A673 (cell line): Measurements from ENCODE around the gene HRK. TPM values are rescaled to one million over a fixed set of nuclear protein-coding genes. Genes with fewer than 3 reads are reported as not detected.

Experiments
- BruUV-seq: library from RNA; stranded (reverse); fragments of 400-500 nt; replicated peaks from 2 replicates; lab custom pipeline; 2021; lab: Mats Ljungman, UMichigan
- CTCF ChIA-PET: fragments of 300-600 bp; sonication (Branson Sonifier 250); formaldehyde crosslinking; loops from one replicate; lab custom pipeline; 2022; ENCODE audit warnings: antibody characterized with exemption; lab: Charles Lee
- POLR2A ChIA-PET: fragments of 300-600 bp; sonication (Branson Sonifier 250); formaldehyde crosslinking; loops from one replicate; lab custom pipeline; 2022; ENCODE audit warnings: antibody characterized with exemption; ENCODE audit not compliant: low non-redundant PET; lab: Charles Lee
- DNase-seq: peaks from one replicate; pipeline ENCODE4 v3.0.0-alpha.2; 2015; ENCODE audit warnings: low spot score
- H3K27ac ChIP-seq: fragments of 200-600 bp; sonication (generic); 2 replicates; pipeline ENCODE4 v1.5.1; 2016; ENCODE audit warnings: mixed run types, low read depth, mild to moderate bottlenecking, mixed read lengths, antibody characterized with exemption, low read length; ENCODE audit not compliant: poor library complexity, severe bottlenecking
- H3K27me3 ChIP-seq: fragments of 200-600 bp; sonication (generic); replicated peaks from 2 replicates; pipeline ENCODE4 v1.6.1; 2017; ENCODE audit warnings: mixed run types, low read depth, mild to moderate bottlenecking, mixed read lengths, antibody characterized with exemption, low read length; ENCODE audit not compliant: insufficient read depth, poor library complexity
- H3K36me3 ChIP-seq: fragments of 200-600 bp; sonication (generic); 2 replicates; pipeline ENCODE4 v1.6.1; 2016; ENCODE audit warnings: mixed run types, mild to moderate bottlenecking, mixed read lengths, antibody characterized with exemption, low read length; ENCODE audit not compliant: insufficient read depth, poor library complexity, severe bottlenecking
- H3K4me1 ChIP-seq: fragments of 200-600 bp; sonication (generic); 2 replicates; pipeline ENCODE4 v1.6.1; 2017; ENCODE audit warnings: mixed run types, mild to moderate bottlenecking, mixed read lengths, antibody characterized with exemption, low read length; ENCODE audit not compliant: insufficient read depth, poor library complexity, severe bottlenecking
- H3K4me3 ChIP-seq: fragments of 200-600 bp; sonication (generic); 2 replicates; pipeline ENCODE4 v1.5.1; 2016; ENCODE audit warnings: low read depth, mixed run types, mild to moderate bottlenecking, mixed read lengths, low read length; ENCODE audit not compliant: poor library complexity, severe bottlenecking
- H3K9me3 ChIP-seq: fragments of 200-600 bp; sonication (generic); 2 replicates; pipeline ENCODE4 v1.6.1; 2016; ENCODE audit warnings: mixed run types, low read depth, mild to moderate bottlenecking, mixed read lengths, antibody characterized with exemption, low read length; ENCODE audit not compliant: poor library complexity, severe bottlenecking
- CTCF ChIP-seq: fragments of 300-800, 200-600 bp; sonication (generic); conservative IDR thresholded peaks from 2 replicates; pipeline ENCODE4 v1.5.1; 2017; ENCODE audit warnings: low read depth, mild to moderate bottlenecking, antibody characterized with exemption, low read length, moderate library complexity, mixed read lengths
- EZH2 ChIP-seq: fragments of 200-600 bp; sonication (generic); IDR thresholded peaks from 2 replicates; pipeline ENCODE4 v1.6.1; 2017; ENCODE audit warnings: borderline replicate concordance, low read depth, mild to moderate bottlenecking, mixed read lengths, antibody characterized with exemption, low read length; ENCODE audit not compliant: poor library complexity, severe bottlenecking
- intact Hi-C: fragments of 100-400 bp; cut with micrococcal nuclease; formaldehyde crosslinking; loops from one replicate; pipeline ENCODE4 v1.10.0; 2022; ENCODE audit not compliant: unreplicated experiment
- total RNA-seq: library from RNA; stranded (reverse); gene quantifications from 2 replicates; pipeline ENCODE4 v1.2.3, GENCODE V29; 2021

The HRK gene
- total RNA-seq, 1 experiment from 2014 or later, result 0.37 TPM

- BruUV-seq, result no TSS peak
- TF ChIP-seq CTCF, result no peak
- TF ChIP-seq EZH2, result no peak
- Histone ChIP-seq H3K9me3 (no peaks in the 10 kb centered on the region), H3K4me3 (no peak overlapping the region), H3K36me3 (no peaks in the 10 kb centered on the region), H3K27me3 (no peaks in the 10 kb centered on the region), H3K27ac (no peak overlapping the region), H3K4me1 (no peaks in the 10 kb centered on the region)
- POLR2A ChIA-PET, result no interaction called here
- CTCF ChIA-PET, result no interaction called here
- DNase-seq, result no peak
- intact Hi-C loops, result no loop called here
These were observed 13.7 kb downstream of the HRK start for GRCh38 chr12:116867523-116867922.

GRCh38 chr12:116864371-116865160 is 16.7 kb downstream of the HRK start:
- CTCF ChIA-PET, result no interaction called here
- H3K36me3 ChIP-seq, result no peaks in the 10 kb centered on the region
- no peak overlapping the region for H3K4me3 ChIP-seq
- no peaks in the 10 kb centered on the region for H3K9me3 ChIP-seq
- no peaks in the 10 kb centered on the region for H3K27me3 ChIP-seq
- no peak for TF ChIP-seq CTCF
- TF ChIP-seq EZH2, result no peak
- H3K4me1 ChIP-seq, result peaks cover 6% of the 10 kb centered on the region
- POLR2A ChIA-PET, result no interaction called here
- no TSS peak for BruUV-seq
- DNase-seq, result no peak
- intact Hi-C loops, result no loop called here
- no peak overlapping the region for H3K27ac ChIP-seq

- H3K27ac ChIP-seq, result no peak overlapping the region
- CTCF ChIA-PET, result interaction anchor here (0.5 to 1.0 kb wide), 3 partner anchors 11 to 19 kb away, joined by 3 to 14 read pairs (median 3); no protein-coding TSS in a partner anchor
- peak; percentile 50 for DNase-seq
These were observed 17.9 kb downstream of the HRK start for GRCh38 chr12:116863275-116863767.

More at GRCh38 chr12:116863275-116863767, 17.9 kb downstream of the HRK start:
- Histone ChIP-seq H3K4me3 (no peak overlapping the region), H3K36me3 (no peaks in the 10 kb centered on the region), H3K27me3 (no peaks in the 10 kb centered on the region), H3K9me3 (no peaks in the 10 kb centered on the region), H3K4me1 (peaks cover 18% of the 10 kb centered on the region)
- POLR2A ChIA-PET, result no interaction called here
- intact Hi-C loops, result no loop called here
- no TSS peak for BruUV-seq
- no peak for TF ChIP-seq EZH2
- TF ChIP-seq CTCF, result peak; percentile 82
